HG03135 (cell line): ENCODE measurements around the gene FAM222B.
"Not testable (repeated sequence)": the region's sequence is repeated elsewhere in the genome, so short reads cannot be mapped to it uniquely, and the experiment has no call there.

Experiments
- ATAC-seq: cut with Tn5 transposase; IDR thresholded peaks from one replicate; pipeline ENCODE4 v1.9.1; 2021; ENCODE audit warnings: mild to moderate bottlenecking, moderate library complexity; ENCODE audit not compliant: unreplicated experiment

The FAM222B gene

DNA sequence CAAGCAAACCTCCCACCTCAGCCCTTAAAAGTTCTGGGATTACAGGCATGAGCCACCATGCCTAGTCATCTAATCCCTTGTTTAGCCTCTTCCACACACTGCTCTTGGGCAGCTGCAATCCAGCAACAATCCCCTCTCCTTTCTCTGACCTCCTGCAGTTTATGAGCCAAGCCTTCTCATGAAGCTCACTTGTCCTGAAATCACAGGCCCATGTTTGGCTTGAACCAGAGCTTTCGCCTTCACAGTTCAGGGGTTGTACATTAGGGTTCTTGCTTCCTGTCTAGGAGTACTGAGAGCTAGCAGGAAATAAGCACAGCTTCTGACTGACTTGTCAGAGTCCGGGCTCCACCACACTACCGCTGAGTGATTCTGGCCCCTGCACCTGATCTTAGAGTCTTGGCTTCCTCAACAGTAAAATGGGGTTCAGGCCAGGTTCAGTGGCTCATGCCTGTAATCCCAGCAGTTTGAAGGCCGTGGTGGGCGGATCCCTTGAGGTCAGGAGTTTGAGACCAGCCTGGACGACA is 28.5 kb upstream of the FAM222B start:
- peak; percentile 98 for ATAC-seq

DNA sequence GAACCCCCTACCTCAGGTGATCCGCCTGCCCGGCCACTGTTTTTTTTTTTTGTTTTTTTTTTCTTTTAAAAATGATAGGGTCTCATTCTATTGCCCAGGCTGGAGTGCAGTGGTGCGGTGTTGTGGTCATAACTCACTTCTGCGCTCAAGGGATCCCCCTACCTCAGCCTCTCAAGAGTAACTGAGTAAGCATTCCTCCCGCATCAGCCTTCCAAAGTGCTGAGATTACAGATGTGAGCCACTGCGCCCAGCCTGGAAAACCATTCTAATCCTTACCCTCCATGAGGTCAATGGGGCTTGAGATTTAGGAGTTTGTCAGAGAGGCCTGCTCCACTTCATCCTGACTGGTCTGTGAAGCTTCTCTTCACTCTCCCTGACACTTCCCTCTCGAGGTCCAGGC is 24.7 kb upstream of the FAM222B start:
- ATAC-seq = no peak

DNA sequence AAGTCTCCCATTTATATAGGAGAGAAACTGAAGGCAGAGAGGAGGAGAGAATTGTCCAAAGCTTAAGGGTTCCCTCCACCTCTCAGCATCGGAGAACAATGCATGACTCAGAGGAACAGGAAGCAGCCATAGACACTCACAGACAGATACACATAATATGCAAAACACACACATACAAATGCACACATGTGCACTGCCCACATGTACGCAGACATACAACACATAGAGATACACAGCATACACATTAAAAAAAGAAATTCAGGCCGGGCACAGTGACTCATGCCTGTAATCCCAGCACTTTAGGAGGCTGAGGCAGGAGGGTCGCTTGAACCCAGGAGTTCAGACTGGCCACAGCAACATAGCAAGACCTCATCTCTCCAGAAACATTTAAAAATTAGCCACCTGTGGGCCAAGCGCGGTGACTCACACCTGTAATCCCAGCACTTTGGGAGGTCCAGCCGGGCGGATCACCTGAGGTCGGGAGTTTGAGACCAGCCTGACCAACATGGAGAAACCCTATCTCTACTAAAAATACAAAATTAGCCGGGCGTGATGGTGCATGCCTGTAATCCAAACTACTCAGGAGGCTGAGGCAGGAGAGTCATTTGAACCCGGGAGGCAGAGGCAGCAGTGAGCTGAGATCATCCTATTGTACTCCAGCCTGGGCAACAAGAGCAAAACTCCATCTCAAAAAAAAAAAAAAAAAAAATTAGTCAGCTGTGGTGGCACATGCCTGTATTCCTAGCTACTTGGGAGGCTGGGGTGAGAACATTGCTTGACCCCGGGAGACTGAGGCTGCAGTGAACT is 23.6 kb upstream of the FAM222B start:
- ATAC-seq = no peak

DNA sequence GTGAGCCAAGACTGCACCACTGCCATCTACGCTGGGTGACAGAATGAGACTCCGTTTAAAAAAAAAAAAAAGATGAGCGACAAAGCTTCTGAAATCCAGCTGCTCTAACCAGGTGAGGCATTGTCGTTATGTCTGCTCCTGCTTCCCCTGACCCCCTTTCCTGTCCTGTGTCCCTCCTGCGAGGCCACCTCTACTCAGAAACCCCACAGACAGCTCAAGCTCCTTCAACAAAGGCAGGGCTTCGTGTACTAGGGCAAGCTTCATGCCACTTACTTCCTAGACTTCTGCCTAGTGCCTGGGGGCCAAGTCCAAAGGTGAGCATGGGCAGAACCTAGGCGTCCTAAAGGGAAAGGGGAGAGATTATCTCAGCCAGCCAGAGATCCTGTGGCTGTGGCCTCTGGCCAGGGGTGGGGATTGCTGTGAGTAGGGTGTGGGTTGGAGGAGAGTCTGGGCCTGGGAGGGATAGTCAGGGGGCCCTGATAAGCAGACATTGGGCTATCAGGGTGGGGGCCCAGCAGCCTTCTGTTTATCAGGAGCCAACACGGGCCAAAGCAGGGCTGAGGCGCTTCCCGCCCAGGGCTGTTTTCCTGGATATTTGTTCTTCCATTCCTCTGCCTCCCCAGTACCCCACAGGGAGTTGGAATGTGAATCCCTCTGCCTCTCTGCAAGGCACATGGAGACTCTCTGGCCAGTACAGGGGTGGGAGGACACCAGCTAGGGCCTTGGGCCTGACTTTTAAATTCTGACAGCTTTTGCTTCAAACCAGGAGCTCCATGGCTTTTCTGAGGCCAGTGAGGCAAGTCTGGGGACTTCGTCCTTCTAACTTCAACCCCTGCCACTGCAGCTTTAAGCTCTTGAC is 22.6 kb upstream of the FAM222B start:
- ATAC-seq = no peak

DNA sequence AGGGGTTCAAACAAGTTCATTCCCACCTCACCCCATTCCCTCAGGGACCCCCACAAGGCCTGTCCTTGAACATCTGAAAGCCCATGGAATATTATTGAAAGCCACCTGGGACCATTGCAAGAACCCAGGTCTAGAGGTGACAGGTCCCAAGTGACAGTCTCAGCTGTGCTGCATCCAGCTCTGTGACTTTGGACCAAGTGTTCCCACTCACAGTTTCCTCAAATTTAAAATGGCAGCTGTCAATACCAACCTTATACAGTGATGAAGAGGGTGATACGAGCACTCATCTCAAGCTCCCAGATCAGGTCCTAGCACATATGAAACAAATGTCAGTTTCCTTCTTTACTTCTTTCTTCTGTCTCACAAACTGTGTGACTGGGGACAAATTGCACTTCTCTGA is 21.4 kb upstream of the FAM222B start:
- no peak for ATAC-seq

DNA sequence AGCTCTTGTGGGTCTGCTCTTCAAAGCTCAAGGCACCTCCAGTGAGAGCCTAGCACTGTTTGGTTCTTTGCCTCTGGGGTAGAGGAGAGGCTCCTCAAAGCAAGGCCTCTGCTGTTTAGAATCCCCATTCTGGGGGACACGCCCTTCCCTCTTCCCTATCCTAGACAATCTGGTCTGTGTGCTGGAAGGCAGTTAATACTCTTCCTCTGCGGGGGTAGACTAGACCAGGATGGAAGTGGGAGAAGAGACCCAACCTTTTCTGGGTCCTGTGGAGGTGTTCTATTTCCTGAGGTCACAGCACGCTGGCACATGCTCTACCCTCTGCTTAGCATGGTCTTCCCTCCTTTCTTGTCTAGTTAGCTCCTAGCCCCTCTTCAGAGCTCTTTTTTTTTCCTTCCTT is 20.0 kb upstream of the FAM222B start:
- no peak for ATAC-seq

DNA sequence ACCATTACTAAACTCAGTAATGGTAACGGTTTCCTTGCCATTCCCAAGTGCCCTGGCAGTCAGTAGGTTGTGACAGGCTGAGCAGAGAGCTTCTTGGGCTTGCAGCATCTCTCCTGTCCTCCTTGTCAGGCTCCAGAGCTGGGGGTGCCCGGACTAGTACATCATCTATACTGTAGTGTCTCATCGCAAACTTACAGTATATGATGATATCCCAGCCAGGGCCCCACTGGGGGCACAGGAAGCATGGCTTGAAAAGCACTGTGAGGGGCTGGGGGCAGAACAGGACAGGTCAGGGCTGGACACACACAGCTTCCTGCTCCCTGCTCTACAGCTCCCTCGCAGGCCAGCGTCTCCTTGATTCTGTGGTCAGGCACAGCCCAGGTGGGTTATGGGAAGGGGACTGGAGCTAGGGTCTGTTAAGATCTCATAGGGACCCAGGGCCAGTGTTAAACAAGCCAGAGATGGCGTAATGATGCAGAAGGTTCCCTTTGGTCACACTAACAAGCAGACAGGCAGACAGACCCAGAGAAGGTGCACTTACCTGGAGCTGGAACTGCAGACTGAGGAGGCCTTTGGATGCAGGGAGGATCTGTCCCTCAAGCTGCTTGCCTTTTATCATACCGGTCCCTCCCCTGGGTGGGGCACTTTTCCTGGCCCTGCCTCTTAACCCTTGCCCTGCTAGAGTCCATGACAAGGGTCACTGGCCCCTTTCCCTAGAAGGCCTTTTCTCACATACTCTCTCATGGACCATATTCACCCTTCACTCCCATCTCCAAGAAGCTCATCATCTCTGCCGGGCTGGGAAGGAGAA is 19.0 kb upstream of the FAM222B start:
- ATAC-seq = no peak

DNA sequence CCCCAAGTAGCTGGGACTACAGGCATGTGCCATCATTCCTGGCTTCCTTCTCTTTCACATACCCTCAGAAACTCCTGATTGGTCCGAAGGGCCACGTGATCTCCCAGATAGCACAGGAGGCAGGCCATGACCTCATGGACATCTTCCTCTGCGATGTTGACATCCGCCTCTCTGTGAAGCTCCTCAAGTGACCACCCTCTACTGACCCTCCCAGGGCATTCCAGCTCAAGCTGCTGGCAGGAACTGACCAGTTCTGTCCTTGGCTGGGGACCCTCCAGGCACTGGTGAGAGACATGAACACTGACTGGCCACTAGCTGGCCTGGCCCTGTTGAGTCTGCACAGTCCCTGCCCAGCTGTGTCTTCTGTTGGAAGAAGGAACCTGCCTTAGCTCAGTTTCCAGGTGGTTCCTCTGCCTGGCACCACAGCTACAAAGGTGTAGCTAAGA is 17.8 kb upstream of the FAM222B start:
- ATAC-seq = no peak

DNA sequence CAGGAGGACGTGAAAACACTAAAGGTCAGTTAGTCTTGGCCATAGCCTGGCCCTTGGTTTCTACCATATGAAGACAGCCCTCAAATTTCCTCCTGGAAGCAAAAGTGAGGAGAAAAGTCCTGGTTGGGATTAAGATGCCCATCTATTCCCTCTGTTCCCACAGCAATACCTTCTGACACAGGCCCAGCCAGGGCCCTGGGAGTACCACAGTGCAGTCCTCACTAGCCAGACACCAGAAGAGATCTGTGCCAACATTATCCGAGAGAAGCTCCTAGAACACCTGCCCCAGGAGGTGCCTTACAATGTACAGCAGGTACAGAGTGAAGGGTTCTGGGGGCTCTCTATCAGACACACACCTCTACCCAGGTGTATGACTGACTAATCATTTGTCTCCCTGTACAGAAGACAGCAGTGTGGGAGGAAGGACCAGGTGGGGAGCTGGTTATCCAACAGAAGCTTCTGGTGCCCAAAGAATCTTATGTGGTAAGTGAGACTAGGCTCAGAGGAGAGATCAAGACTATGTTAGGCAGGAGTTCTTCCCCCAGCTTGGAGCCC is 16.3 kb upstream of the FAM222B start:
- no peak for ATAC-seq

DNA sequence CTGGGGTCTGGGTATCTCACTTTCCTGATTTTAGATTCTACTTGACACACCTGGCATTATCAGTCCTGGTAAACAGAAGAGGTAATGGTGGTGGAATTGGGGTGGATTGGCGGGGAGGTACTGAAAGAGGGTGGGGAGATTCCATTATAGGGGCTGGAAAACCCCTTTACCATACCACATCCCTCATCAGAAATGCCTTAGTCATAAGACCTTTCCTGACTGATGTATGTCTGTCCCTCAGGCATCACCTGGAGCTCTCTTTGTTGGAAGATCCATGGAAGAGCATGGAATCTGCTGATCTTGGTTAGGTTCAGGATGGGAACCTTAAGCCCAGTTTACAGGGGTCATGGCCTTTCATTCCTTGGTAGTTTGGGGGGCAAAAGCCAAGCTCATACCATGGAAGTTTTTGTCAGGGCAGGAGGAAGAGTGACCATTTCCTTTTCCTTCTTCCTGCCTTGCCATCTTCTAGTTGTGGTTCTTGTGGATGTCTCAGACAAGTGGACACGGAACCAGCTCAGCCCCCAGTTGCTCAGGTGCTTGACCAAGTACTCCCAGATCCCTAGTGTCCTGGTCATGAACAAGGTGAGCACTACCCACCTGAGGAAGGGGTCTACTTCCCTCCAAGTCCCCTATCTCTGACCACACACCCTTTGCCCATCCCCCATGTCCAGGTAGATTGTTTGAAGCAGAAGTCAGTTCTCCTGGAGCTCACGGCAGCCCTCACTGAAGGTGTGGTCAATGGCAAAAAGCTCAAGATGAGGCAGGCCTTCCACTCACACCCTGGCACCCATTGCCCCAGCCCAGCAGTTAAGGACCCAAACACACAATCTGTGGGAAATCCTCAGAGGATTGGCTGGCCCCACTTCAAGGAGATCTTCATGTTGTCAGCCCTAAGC is 15.6 kb upstream of the FAM222B start:
- no peak for ATAC-seq

DNA sequence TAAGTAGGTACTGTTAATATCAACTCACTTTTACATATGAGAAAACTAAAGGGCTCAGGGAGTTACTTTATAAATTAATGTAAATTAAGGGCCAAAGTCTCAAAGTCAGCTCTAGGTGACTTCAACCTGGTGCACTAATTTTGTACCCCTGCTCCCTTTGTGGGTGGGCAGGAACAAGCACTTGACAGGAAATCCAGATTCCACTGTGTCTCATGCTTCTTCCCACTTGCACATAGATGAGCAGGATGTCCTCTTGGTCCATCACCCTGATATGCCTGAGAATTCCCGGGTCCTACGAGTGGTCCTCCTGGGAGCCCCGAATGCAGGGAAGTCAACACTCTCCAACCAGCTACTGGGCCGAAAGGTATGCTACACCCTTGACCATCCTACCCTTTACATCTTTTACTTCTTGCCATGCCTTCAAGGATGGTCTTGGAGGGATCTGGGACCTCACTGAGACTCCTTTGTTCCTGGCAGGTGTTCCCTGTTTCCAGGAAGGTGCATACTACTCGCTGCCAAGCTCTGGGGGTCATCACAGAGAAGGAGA is 13.5 kb upstream of the FAM222B start:
- ATAC-seq = no peak

DNA sequence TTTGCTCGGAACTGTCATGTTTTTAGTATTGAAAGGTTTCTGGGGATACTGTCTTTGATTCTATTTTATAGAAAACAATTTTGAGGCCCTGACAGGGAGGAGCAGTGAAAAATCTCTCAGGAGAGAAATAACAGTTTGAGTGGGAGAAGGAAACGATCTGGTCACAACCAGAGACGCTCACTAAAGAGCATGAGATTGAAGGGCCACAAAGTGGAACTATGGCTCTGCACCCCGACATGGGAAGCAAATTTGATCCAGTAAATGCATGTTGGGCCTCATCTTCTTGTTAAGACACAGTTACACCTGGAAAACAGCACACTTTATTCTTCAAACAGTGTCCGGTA is 12.7 kb upstream of the FAM222B start:
- no peak for ATAC-seq

DNA sequence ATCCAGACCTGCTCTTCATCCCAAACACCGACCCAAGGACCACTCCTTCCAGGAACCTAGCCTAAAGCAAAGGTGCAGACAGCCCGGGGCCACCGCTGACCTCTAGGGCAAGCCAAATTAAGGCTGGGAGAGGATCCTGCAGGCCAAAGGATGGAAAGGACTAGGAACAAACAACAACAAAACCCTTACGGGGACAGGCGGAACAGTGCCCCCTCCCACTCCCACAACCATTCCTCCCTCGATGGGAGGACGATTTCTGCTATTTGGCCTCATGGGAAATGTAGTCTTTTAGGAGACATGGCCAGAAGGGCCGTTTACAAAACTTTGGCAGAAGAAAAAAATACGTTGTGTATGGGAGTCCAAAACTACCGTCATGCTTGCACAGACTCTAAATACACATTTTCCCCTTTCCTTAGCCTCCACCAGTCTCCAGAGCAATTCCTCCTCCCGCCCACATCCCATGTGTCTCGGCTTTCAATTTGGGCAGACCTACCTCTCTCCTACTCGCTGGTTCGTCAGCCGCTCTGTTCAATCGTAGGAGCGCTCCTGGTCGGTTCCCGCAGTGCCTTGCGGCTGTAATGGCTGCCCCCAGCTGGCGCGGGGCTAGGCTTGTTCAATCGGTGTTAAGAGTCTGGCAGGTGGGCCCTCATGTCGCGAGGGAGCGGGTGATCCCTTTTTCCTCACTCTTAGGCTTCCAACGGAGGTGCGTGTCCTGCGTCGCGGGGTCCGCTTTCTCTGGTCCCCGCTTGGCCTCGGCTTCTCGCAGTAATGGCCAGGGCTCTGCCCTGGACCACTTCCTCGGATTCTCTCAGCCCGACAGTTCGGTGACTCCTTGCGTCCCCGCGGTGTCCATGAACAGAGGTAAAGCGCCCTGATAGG is 12.1 kb upstream of the FAM222B start, which contains the start of gene ERAL1:
Gene ERAL1, plus strand, starts transcription at position 560 of the 879 bp plus-strand sequence. Its CDS starts 19 bp downstream, at position 579.
- ATAC-seq = peak; percentile 89

DNA sequence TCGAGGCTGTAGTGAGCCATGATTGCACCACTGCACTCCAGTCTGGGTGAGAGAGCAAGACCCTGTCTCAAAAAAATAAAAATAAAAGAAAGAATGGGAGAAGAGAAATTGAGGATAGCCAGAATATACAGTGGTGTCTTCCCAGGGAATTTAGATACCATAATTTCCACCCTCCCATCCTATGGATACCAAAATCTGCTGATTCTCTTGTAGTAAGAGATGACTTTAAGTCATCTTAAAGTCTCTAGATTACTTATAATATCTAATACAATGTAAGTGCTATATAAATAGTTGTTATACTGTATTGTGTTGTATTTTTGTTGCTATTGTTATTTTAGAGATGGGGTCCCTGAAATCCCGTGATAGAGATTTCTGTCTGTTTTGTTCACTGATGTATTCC is 10.7 kb upstream of the FAM222B start:
- ATAC-seq = no peak

DNA sequence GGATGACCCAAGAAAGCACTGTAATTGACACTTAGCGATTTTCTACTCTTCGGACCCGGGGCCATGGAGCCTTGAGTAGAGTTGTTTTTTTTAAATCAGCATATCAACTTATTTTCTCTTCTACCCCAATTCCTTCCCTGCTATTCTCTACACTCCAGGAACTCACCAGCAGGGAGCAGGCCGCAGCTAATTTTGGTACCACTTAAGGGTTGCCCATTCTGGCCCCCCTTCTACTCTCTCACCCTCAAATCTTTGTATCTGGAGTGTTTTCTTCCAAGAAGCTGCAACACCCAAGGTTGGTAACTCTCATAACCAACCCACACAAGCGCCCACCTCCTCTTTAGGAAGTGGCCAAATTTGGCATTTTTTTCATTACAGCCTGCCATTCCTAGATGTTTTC is 6.7 kb upstream of the FAM222B start:
- ATAC-seq = no peak

DNA sequence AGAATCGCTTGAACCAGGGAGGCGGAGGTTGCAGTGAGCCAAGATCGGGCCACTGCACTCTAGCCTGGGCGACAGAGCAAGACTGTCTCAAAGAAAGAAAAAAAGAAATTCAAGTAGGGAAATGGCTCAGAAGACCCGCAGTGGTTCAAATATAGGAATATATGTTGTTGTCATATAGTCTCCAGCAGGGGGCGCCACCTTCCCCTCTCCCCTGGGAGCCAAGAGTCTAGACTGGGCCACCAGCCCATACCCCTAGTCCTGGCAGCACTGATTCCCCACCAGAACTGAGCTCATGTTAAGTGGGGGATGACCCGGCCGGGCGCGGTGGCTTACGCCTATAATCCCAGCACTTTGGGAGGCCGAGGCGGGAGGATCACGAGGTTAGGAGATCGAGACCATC is 6.1 kb upstream of the FAM222B start:
- ATAC-seq = not testable (repeated sequence)

DNA sequence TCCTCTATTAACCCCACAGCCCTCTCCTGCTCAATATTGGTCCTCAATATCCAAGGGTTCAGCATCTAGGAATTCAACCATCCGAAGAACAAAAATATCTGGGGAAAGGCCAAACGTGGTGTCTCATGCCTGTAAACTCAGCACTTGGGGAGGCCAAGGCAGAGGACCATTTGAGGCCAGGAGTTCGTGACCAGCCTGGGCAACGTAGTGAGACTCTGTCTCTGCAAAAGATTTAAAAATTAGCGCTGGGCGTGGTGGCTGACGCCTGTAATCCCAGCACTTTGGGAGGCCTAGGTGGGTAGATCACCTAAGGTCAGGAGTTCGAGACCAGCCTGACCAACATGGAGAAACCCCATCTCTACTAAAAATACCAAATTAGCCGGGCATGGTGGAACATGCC is 4.1 kb upstream of the FAM222B start:
- not testable (repeated sequence) for ATAC-seq

DNA sequence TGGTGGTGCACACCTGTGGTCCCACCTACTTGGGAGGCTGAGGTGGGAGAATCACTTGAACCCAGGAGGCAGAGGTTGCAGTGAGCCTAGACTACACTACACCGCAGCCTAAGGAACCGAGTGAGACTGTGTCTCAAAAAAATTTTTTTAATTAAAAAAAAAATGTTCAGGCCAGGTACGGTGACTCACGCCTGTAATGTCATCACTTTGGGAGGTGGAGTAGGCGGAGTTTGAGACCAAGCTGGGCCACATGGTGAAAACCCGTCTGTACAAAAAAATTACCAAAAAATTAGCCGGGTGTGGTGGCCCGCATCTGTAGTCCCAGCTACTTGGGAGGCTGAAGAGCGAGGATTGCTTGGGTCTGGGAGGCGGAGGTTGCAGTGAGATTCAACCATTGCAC is 3.6 kb upstream of the FAM222B start:
- no peak for ATAC-seq

DNA sequence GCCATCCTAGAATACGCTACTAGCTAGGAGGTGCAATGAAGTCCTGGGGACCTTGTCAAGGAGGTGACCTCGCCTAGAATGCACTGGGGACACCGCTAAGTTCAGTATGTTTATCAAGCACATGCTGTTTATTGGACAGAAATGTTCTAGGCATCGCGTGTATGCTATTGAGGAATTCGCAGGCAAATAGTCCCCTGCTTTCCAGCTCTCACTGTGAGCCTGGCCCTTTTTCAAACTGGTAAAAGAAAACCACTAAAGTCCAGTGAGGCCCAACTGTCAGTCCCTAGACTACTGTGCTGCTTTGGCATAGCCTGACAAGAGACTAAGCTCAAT is 1.2 kb upstream of the FAM222B start:
- no peak for ATAC-seq
